ENCODE measurements around the gene OBSCN. TPM values are rescaled to one million over a fixed set of nuclear protein-coding genes. Genes with fewer than 3 reads are reported as not detected.

Gene OBSCN
- total and polyA plus RNA-seq, 2 of the 4 experiments (the other 2 are of a cell fraction) = 4.1 to 9.5 TPM

DNA sequence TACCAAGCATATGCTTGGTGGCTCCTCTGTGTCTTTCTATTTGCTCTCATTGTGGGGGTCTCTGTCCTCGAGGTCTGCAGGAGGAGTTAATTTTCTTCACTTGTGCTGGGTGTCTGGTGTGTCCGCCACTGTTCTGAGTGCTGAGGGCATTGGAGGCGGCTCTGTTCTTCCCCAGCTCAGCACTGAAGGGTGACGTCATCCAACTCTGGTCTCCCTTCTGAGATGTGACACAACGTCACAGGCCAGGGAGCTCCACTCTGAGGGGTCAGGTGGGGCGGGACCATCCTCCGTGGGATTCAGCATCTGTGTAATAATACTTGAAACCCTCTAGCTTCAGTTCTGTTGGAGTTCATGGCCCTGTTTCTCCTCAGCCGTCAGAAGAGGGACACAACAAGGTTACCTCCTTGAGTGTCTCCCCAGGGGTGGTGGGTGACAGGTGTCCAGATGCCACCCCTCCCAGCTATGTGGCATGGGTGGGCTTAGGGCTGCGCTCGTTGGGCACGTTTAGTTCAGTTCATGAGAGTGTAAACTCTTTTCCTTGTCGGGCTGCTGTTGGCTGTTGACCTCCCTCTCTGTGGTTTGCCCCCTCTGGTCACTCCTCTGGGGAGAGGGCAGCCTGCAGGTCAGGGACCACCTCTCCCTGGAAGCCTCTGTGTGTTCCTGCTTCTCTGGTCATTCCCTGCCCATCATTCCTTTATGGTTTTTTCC is 39.1 kb upstream of the OBSCN start:
- no TSS peak for BruUV-seq (replicated peaks)
- H3K9me1 ChIP-seq (ENCODE audit: insufficient read depth, low read length) = 0 out of 2 replicates have a peak, but pooled peaks cover 11% of the 10 kb centered on the region
- H4K5ac ChIP-seq (ENCODE audit: low read depth, low read length) = no peak overlapping the region
- intact Hi-C loops (cut with micrococcal nuclease) = no loop called here
- H2BK20ac ChIP-seq (ENCODE audit: low read depth, low read length) = no peak overlapping the region
- no peak overlapping the region for H2BK5ac ChIP-seq (ENCODE audit: low read depth, low read length, poor library complexity, severe bottlenecking)
- DNase-seq (no peak), ATAC-seq (ENCODE audit: low read depth) (no peak)
- H3K4me1 ChIP-seq (ENCODE audit: control insufficient read depth, insufficient read depth, low read length) = peaks cover 6% of the 10 kb centered on the region
- H4K8ac ChIP-seq (ENCODE audit: low read depth in 2 of 2, low read length in 2 of 2) = no peak overlapping the region
- dilution Hi-C loops (cut with HindIII; ENCODE audit: low sequenced_read_pairs, unreplicated experiment) = no loop called here
- H3K56ac ChIP-seq (ENCODE audit: extremely low read depth, insufficient read depth, low read length) = no peak overlapping the region
- no peak overlapping the region for H4K91ac ChIP-seq (ENCODE audit: insufficient read depth, low read depth, low read length)
- H2BK120ac ChIP-seq (ENCODE audit: low read depth, low read length) = no peak overlapping the region
- in situ Hi-C loops (cut with MboI; ENCODE audit: low sequenced_read_pairs) = no loop called here
- no peak overlapping the region for H2AK9ac ChIP-seq (replicated peaks; ENCODE audit: low read depth, low read length, poor library complexity)
- H3K23ac ChIP-seq (ENCODE audit: low read depth, low read length) = no peak overlapping the region
- H3K9ac ChIP-seq (ENCODE audit: low read depth, low read length) = no peak overlapping the region
- ChIA-PET POLR2A (ENCODE audit: unreplicated experiment) (no interaction called here), CTCF (interaction anchor here (0.6 to 1.4 kb wide), 2 partner anchors 11 to 82 kb away, joined by 3 read pairs; no protein-coding TSS in a partner anchor)
- 90% methylated on average over 2 of the region's 12 CpGs; no CpG with 5 or more reads in 1 of the 2 experiments for WGBS, 2 experiments (ENCODE audit: extremely low coverage in 2 of 2, insufficient read length in 1 of 2)
- no peak overlapping the region for H3K4me2 ChIP-seq (ENCODE audit: low read depth, low read length)
- TF ChIP-seq MAFK (IDR thresholded peaks at IDR 0.05; ENCODE audit: low read depth, low read length) (no peak), RCOR1 (IDR thresholded peaks at IDR 0.05; ENCODE audit: insufficient replicate concordance, low read length) (no peak), CHD1 (IDR thresholded peaks at IDR 0.05; ENCODE audit: low read depth, low read length) (no peak), MXI1 (IDR thresholded peaks at IDR 0.05; ENCODE audit: borderline replicate concordance, low read depth, low read length) (no peak), RFX5 (IDR thresholded peaks at IDR 0.05; ENCODE audit: low read depth, low read length) (no peak), RAD21 (IDR thresholded peaks at IDR 0.05; ENCODE audit: low read length) (no peak), SMC3 (IDR thresholded peaks at IDR 0.05; ENCODE audit: low read depth, low read length) (no peak), MAZ (IDR thresholded peaks at IDR 0.05; ENCODE audit: borderline replicate concordance, low read depth, low read length) (no peak), CEBPB (IDR thresholded peaks at IDR 0.05; ENCODE audit: low read depth, low read length) (no peak), NFE2L2 (IDR thresholded peaks at IDR 0.05; ENCODE audit: low read depth, low read length) (no peak), BHLHE40 (IDR thresholded peaks at IDR 0.05; ENCODE audit: low read depth, low read length) (no peak), FOS (IDR thresholded peaks at IDR 0.05; ENCODE audit: low read depth, low read length) (no peak), POLR2A (IDR thresholded peaks at IDR 0.05; ENCODE audit: low read depth, low read length) (no peak)
- TF ChIP-seq, protein P1, sequence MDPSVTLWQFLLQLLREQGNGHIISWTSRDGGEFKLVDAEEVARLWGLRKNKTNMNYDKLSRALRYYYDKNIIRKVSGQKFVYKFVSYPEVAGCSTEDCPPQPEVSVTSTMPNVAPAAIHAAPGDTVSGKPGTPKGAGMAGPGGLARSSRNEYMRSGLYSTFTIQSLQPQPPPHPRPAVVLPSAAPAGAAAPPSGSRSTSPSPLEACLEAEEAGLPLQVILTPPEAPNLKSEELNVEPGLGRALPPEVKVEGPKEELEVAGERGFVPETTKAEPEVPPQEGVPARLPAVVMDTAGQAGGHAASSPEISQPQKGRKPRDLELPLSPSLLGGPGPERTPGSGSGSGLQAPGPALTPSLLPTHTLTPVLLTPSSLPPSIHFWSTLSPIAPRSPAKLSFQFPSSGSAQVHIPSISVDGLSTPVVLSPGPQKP (IDR thresholded peaks at IDR 0.05; ENCODE audit: borderline replicate concordance, low read depth, low read length) = no peak
- TF ChIP-seq, protein P2, sequence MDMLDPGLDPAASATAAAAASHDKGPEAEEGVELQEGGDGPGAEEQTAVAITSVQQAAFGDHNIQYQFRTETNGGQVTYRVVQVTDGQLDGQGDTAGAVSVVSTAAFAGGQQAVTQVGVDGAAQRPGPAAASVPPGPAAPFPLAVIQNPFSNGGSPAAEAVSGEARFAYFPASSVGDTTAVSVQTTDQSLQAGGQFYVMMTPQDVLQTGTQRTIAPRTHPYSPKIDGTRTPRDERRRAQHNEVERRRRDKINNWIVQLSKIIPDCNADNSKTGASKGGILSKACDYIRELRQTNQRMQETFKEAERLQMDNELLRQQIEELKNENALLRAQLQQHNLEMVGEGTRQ (IDR thresholded peaks at IDR 0.05; ENCODE audit: low read depth, low read length) = no peak
- TF ChIP-seq, protein P3, sequence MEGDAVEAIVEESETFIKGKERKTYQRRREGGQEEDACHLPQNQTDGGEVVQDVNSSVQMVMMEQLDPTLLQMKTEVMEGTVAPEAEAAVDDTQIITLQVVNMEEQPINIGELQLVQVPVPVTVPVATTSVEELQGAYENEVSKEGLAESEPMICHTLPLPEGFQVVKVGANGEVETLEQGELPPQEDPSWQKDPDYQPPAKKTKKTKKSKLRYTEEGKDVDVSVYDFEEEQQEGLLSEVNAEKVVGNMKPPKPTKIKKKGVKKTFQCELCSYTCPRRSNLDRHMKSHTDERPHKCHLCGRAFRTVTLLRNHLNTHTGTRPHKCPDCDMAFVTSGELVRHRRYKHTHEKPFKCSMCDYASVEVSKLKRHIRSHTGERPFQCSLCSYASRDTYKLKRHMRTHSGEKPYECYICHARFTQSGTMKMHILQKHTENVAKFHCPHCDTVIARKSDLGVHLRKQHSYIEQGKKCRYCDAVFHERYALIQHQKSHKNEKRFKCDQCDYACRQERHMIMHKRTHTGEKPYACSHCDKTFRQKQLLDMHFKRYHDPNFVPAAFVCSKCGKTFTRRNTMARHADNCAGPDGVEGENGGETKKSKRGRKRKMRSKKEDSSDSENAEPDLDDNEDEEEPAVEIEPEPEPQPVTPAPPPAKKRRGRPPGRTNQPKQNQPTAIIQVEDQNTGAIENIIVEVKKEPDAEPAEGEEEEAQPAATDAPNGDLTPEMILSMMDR (conservative IDR thresholded peaks at IDR 0.05; ENCODE audit: low read depth, low read length) = no peak
- H3K36me3 ChIP-seq (ENCODE audit: control insufficient read depth, insufficient read depth, low read length) = 0 out of 2 replicates have a peak, but pooled peaks cover 2% of the 10 kb centered on the region
- H3K4me3 ChIP-seq (ENCODE audit: insufficient read depth, low read depth, low read length) = no peak overlapping the region
- H3K9me3 ChIP-seq (ENCODE audit: control insufficient read depth, insufficient read depth, low read length) = no peaks in the 10 kb centered on the region
- no peak overlapping the region for H3K18ac ChIP-seq (ENCODE audit: low read depth, low read length)
- H3K4ac ChIP-seq (ENCODE audit: low read depth, low read length) = no peak overlapping the region
- no peak overlapping the region for H2BK15ac ChIP-seq (ENCODE audit: low read depth, low read length)
- no peaks in the 10 kb centered on the region for H3K27me3 ChIP-seq (ENCODE audit: control insufficient read depth, insufficient read depth, low read length)
- H3K14ac ChIP-seq (replicated peaks; ENCODE audit: low read depth, low read length) = no peak overlapping the region
- peaks cover 4% of the 10 kb centered on the region for H4K20me1 ChIP-seq (ENCODE audit: insufficient read depth, low read length)
- H2AK5ac ChIP-seq (ENCODE audit: low read depth, low read length) = no peak overlapping the region
- H3K79me1 ChIP-seq (ENCODE audit: low read depth in 1 of 2, low read length in 2 of 2) = peaks cover 10 to 49% of the 10 kb centered on the region in 2 experiments
- H3K27ac ChIP-seq (ENCODE audit: insufficient read depth, low read length) = no peak overlapping the region
- H2AFZ ChIP-seq (replicated peaks; ENCODE audit: low read length, poor library complexity) = no peak overlapping the region
